NCI-H524 (cell line): Measurements from ENCODE around the gene POLD2.

Experiments
- DNase-seq, 2 experiments: peaks; one replicate each; lab custom pipeline; 2025; lab: John Stamatoyannopoulos, UW

Gene POLD2

DNA sequence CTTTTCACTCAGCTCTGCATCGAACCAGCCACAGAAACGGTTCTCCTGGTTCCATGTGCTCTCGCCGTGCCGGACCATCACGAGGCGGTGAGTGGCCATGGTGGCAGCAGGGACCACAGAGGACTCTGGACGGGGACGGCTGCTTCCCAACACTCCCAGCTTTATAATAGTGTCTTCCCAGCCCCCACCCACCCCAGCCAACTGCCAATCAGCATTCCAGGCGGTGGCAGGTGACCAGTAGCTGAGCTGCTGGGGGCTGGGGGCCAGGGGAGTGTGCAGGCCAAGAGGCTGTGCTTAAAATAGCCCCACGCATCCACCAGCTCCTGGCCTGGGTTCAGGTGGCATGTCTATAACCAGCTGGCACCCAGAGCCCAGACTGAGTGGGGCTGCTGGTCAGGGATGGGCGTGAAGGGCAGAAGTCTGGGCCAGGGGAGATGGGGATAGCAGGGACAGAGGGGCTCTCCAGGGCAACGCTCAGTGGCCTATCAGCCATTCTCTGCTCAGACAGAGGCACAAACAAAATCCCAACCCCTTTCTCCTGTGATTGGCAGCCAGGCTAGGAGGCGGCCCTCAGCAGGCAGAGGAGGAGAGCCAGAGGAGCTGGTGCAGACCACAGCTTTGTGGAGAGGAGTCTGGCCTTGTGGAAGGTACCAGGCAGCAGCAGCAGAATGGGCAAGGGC, 57.8 kb downstream of the POLD2 start, which contains the start of gene PGAM2:
PGAM2 (minus strand) TSS at position 137 of the 680 bp plus-strand sequence; CDS start at position 99, 38 bp downstream.
- no peak for DNase-seq

- DNase-seq = no peak
Observed at GRCh38 chr7:44064791-44065430, 58.4 kb downstream of the POLD2 start.
